A204.1 (cell line): Measurements from ENCODE around the gene KLHL11.

Experiments used
- FAIRE-seq: peaks from 2 replicates; lab custom pipeline; 2012; peaks lifted over from hg19 to GRCh38; lab: Jason Lieb, UNC

The KLHL11 gene

DNA sequence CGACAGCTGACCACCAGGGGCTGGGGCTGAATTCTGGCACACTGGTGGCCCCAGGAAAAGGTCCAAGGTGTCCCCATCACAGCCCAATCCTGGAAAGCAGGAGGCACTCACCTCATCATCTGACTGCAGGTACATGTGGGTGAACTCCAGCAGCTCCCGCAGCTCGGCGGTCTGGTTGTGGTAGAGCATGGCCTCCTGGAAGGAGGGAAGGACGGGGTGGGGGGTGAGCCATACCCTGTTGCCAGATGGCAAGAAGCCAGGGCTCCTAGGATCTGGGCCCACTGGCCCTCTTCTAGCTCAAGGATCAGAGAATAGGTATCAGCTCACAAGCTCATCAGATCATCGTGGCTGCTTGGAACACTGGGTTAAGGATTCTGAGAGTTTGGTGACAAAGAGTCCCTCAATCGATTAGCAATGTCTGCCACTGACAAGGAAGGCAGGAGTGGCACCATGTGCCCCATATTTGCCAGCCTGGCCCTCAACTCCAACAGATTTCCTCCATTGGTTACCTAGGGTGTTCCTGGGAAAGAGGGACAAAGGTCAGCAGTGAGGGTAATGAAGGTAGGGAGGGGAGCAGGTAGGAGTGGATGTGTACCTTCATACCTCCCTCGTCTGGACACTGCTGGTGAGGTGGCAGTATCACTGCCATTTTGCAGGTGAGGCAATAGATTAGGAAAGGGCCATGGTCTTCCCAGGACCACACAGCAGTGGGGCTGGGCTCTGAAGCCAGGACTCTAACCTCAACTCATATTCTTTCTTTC is 58.4 kb downstream of the KLHL11 start:
- FAIRE-seq, result no peak
